ENCODE results near the gene TXNL4B.
"Not testable (repeated sequence)": the region's sequence is repeated elsewhere in the genome, so short reads cannot be mapped to it uniquely, and the experiment has no call there.

The TXNL4B gene

GRCh38 chr16:72112452-72112792 is 19.0 kb upstream of the TXNL4B start:
- DNase-seq (ENCODE audit: low read depth in 2 of 2) = no peak

- no peak for DNase-seq (ENCODE audit: low read depth in 2 of 2)
These were observed 18.4 kb upstream of the TXNL4B start for GRCh38 chr16:72111657-72112451.

GRCh38 chr16:72110662-72111615 is 17.5 kb upstream of the TXNL4B start:
- DNase-seq (ENCODE audit: low read depth in 2 of 2) = no peak

- DNase-seq (ENCODE audit: low read depth in 2 of 2) = no peak
These were observed 16.6 kb upstream of the TXNL4B start for GRCh38 chr16:72109966-72110530.

- no peak for DNase-seq (ENCODE audit: low read depth in 2 of 2)
These were observed 15.9 kb upstream of the TXNL4B start for GRCh38 chr16:72109300-72109699.

GRCh38 chr16:72108353-72109102 is 15.1 kb upstream of the TXNL4B start:
- no peak for DNase-seq (ENCODE audit: low read depth in 2 of 2)

- DNase-seq (ENCODE audit: low read depth in 2 of 2) = no peak
These were observed 14.0 kb upstream of the TXNL4B start for GRCh38 chr16:72107371-72107770.

- DNase-seq (ENCODE audit: low read depth in 2 of 2) = no peak
These were observed 12.6 kb upstream of the TXNL4B start for GRCh38 chr16:72105978-72106377.

GRCh38 chr16:72104905-72105304 is 11.5 kb upstream of the TXNL4B start:
- DNase-seq (ENCODE audit: low read depth in 2 of 2) = no peak

- DNase-seq (ENCODE audit: low read depth in 2 of 2) = no peak
These were observed 7.8 kb upstream of the TXNL4B start for GRCh38 chr16:72101195-72101594.

GRCh38 chr16:72099377-72099818 is 6.0 kb upstream of the TXNL4B start:
- no peak for DNase-seq (ENCODE audit: low read depth in 2 of 2)

GRCh38 chr16:72098936-72099335 is 5.5 kb upstream of the TXNL4B start:
- DNase-seq (ENCODE audit: low read depth in 2 of 2) = no peak

- peak in 1 of 2 donors; percentile 23 for DNase-seq (ENCODE audit: low read depth in 2 of 2)
These were observed 818 bp upstream of the TXNL4B start for GRCh38 chr16:72094266-72094610.

GRCh38 chr16:72092832-72093447 is 480 bp downstream of the TXNL4B start:
- DNase-seq (ENCODE audit: low read depth in 2 of 2) = no peak

GRCh38 chr16:72091217-72091616 is 2.2 kb downstream of the TXNL4B start:
- no peak for DNase-seq (ENCODE audit: low read depth in 2 of 2)

GRCh38 chr16:72085002-72085401 is 8.4 kb downstream of the TXNL4B start:
- no peak for DNase-seq (ENCODE audit: low read depth in 2 of 2)

GRCh38 chr16:72084445-72084844 is 9.0 kb downstream of the TXNL4B start:
- DNase-seq (ENCODE audit: low read depth in 2 of 2) = no peak

GRCh38 chr16:72083778-72084404 is 9.5 kb downstream of the TXNL4B start:
- no peak for DNase-seq (ENCODE audit: low read depth in 2 of 2)

- DNase-seq (ENCODE audit: low read depth in 2 of 2) = not testable (repeated sequence)
These were observed 16.3 kb downstream of the TXNL4B start for GRCh38 chr16:72076991-72077706.

GRCh38 chr16:72075067-72075466 is 18.4 kb downstream of the TXNL4B start:
- not testable (repeated sequence) for DNase-seq (ENCODE audit: low read depth in 2 of 2)

Data from stimulated activated CD4-positive, alpha-beta T cell treated with anti-CD3 and anti-CD28 coated beads, Interleukin-1b, Interleukin-23, amount 100 ng/mL, for 1 hour (primary cell).